Measurements from ENCODE around the gene CEP57. TPM values are rescaled to one million over a fixed set of nuclear protein-coding genes. Genes with fewer than 3 reads are reported as not detected.

CEP57 gene
- total and polyA plus RNA-seq, 2 donors (not counting 1 experiment from before 2014, with no cell fraction given), result 30.6 to 55.8 TPM

DNA sequence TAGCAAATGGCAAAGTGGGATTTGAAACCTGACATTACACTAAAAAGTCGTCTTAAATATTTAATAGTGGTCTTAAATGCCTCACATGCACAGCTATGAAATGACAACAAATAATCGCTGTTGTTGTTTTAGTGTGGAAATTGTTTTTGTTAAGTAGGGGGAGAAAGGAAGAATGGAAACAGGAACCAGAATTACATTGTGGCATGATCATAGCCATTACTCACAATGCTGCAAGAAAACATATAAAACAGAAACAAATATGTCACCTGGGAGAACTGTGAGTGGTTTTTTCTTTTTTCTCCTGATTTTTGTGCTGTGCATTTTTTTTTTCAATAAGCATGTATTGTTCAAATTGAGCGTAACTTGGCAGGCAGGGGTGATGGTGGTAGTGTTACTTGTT, 23.6 kb upstream of the CEP57 start:
- no peak for DNase-seq (ENCODE audit: low read depth in 2 of 2)
- H3K27me3 ChIP-seq (ENCODE audit: control insufficient read depth, insufficient read depth, low read length), result no peaks in the 10 kb centered on the region
- H3K36me3 ChIP-seq (ENCODE audit: control insufficient read depth, insufficient read depth, low read length), result no peaks in the 10 kb centered on the region

DNA sequence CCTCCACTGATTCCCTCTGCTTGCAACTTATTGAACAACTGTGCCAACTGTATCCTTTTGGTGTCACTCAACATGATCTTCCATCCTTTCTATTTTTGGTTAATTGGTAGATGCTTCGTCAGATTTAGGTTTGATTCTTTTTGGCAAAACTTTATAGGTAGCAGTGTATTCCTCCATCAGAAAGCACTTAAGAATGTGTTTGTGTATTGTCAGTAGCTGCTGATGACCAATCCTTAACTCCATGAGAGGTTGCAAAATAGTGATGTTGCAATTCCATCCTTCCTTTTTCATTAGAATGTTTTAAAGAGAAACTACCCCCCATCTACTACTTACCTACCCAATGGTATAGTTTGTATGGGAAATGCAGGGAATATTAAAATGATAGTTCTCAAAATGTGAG, 22.8 kb upstream of the CEP57 start:
- peak; percentile 19 to 82 for DNase-seq (ENCODE audit: low read depth in 2 of 2)
- Histone ChIP-seq H3K4me1 (ENCODE audit: control insufficient read depth, extremely low read depth, insufficient read depth, low read length) (peaks cover 2% of the 10 kb centered on the region), H4K20me1 (ENCODE audit: control insufficient read depth, extremely low read depth, insufficient read depth, low read length) (no peaks in the 10 kb centered on the region), H3K27me3 (ENCODE audit: control insufficient read depth, insufficient read depth, low read length) (no peaks in the 10 kb centered on the region), H3K9ac (ENCODE audit: insufficient read depth, low read length) (no peak overlapping the region), H2AFZ (ENCODE audit: low read length) (no peak overlapping the region), H3K27ac (ENCODE audit: insufficient read depth, low read length) (no peak overlapping the region), H3K36me3 (ENCODE audit: control insufficient read depth, insufficient read depth, low read length) (no peaks in the 10 kb centered on the region), H3K4me2 (ENCODE audit: extremely low read depth, insufficient read depth, low read length) (no peak overlapping the region), H3K4me3 (replicated peaks in 1 of 4; ENCODE audit: control extremely low read depth in 1 of 4, insufficient read depth in 1 of 4, low read depth in 3 of 4, low read length in 4 of 4) (no peak overlapping the region), H3K79me2 (ENCODE audit: control insufficient read depth, insufficient read depth, low read length) (no peaks in the 10 kb centered on the region), H3K9me3 (ENCODE audit: control insufficient read depth, insufficient read depth, low read depth, low read length) (no peaks in the 10 kb centered on the region)
- no peak for TF ChIP-seq EZH2 (IDR thresholded peaks at IDR 0.05; ENCODE audit: low read length, missing control alignments)
- TF ChIP-seq, protein P1, sequence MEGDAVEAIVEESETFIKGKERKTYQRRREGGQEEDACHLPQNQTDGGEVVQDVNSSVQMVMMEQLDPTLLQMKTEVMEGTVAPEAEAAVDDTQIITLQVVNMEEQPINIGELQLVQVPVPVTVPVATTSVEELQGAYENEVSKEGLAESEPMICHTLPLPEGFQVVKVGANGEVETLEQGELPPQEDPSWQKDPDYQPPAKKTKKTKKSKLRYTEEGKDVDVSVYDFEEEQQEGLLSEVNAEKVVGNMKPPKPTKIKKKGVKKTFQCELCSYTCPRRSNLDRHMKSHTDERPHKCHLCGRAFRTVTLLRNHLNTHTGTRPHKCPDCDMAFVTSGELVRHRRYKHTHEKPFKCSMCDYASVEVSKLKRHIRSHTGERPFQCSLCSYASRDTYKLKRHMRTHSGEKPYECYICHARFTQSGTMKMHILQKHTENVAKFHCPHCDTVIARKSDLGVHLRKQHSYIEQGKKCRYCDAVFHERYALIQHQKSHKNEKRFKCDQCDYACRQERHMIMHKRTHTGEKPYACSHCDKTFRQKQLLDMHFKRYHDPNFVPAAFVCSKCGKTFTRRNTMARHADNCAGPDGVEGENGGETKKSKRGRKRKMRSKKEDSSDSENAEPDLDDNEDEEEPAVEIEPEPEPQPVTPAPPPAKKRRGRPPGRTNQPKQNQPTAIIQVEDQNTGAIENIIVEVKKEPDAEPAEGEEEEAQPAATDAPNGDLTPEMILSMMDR (conservative IDR thresholded peaks at IDR 0.05 in 1 of 2, IDR thresholded peaks at IDR 0.05 in 1 of 2; ENCODE audit: low read depth in 1 of 2, low read length in 2 of 2), result no peak

More for the DNA sequence above, 23.6 kb upstream of the CEP57 start:
- H3K9me3 ChIP-seq (ENCODE audit: control insufficient read depth, insufficient read depth, low read depth, low read length), result no peaks in the 10 kb centered on the region
- no peaks in the 10 kb centered on the region for H4K20me1 ChIP-seq (ENCODE audit: control insufficient read depth, extremely low read depth, insufficient read depth, low read length)
- H2AFZ ChIP-seq (ENCODE audit: low read length), result no peak overlapping the region
- H3K27ac ChIP-seq (ENCODE audit: insufficient read depth, low read length), result no peak overlapping the region
- H3K4me1 ChIP-seq (ENCODE audit: control insufficient read depth, extremely low read depth, insufficient read depth, low read length), result peaks cover 2% of the 10 kb centered on the region
- no peak overlapping the region for H3K9ac ChIP-seq (ENCODE audit: insufficient read depth, low read length)
- no peak overlapping the region for H3K4me3 ChIP-seq (replicated peaks in 1 of 4; ENCODE audit: control extremely low read depth in 1 of 4, insufficient read depth in 1 of 4, low read depth in 3 of 4, low read length in 4 of 4)
- TF ChIP-seq EZH2 (IDR thresholded peaks at IDR 0.05; ENCODE audit: low read length, missing control alignments), result no peak
- TF ChIP-seq, protein P1 (conservative IDR thresholded peaks at IDR 0.05 in 1 of 2, IDR thresholded peaks at IDR 0.05 in 1 of 2; ENCODE audit: low read depth in 1 of 2, low read length in 2 of 2), result no peak
- no peaks in the 10 kb centered on the region for H3K79me2 ChIP-seq (ENCODE audit: control insufficient read depth, insufficient read depth, low read length)
- no peak overlapping the region for H3K4me2 ChIP-seq (ENCODE audit: extremely low read depth, insufficient read depth, low read length)

DNA sequence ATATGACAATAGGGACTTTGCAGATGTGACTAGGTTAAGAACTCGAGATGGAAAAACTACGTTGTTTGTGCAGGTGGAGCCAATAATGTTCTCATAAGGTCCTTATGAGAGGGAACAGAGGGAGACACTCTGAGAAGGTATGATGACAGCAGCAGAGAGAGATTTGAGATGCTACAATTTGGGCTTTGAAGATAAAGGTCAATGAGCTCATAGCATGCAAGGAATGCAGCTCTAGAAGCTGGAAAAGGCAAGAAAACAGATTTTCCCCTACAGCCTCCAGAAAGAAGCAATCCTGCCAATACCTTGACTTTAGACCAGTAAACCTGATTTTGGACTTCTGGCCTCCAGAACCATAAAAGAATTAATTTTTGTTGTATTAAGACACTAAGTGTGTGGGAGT, 21.8 kb upstream of the CEP57 start:
- no peaks in the 10 kb centered on the region for H4K20me1 ChIP-seq (ENCODE audit: control insufficient read depth, extremely low read depth, insufficient read depth, low read length)
- DNase-seq (ENCODE audit: low read depth in 2 of 2), result peak in 1 of 2 donors; percentile 8
- H3K4me2 ChIP-seq (ENCODE audit: extremely low read depth, insufficient read depth, low read length), result no peak overlapping the region
- H3K27ac ChIP-seq (ENCODE audit: insufficient read depth, low read length), result no peak overlapping the region
- no peaks in the 10 kb centered on the region for H3K79me2 ChIP-seq (ENCODE audit: control insufficient read depth, insufficient read depth, low read length)
- no peak overlapping the region for H2AFZ ChIP-seq (ENCODE audit: low read length)
- H3K9me3 ChIP-seq (ENCODE audit: control insufficient read depth, insufficient read depth, low read depth, low read length), result no peaks in the 10 kb centered on the region
- H3K27me3 ChIP-seq (ENCODE audit: control insufficient read depth, insufficient read depth, low read length), result no peaks in the 10 kb centered on the region
- no peak overlapping the region for H3K9ac ChIP-seq (ENCODE audit: insufficient read depth, low read length)
- H3K4me3 ChIP-seq (replicated peaks in 1 of 4; ENCODE audit: control extremely low read depth in 1 of 4, insufficient read depth in 1 of 4, low read depth in 3 of 4, low read length in 4 of 4), result no peak overlapping the region
- H3K36me3 ChIP-seq (ENCODE audit: control insufficient read depth, insufficient read depth, low read length), result no peaks in the 10 kb centered on the region
- TF ChIP-seq, protein P1 (conservative IDR thresholded peaks at IDR 0.05 in 1 of 2, IDR thresholded peaks at IDR 0.05 in 1 of 2; ENCODE audit: low read depth in 1 of 2, low read length in 2 of 2), result no peak
- TF ChIP-seq EZH2 (IDR thresholded peaks at IDR 0.05; ENCODE audit: low read length, missing control alignments), result no peak
- H3K4me1 ChIP-seq (ENCODE audit: control insufficient read depth, extremely low read depth, insufficient read depth, low read length), result peaks cover 2% of the 10 kb centered on the region

Data from fibroblast of lung (primary cell).